BJ (cell line): ENCODE results near the gene SFMBT1. TPM values are rescaled to one million over a fixed set of nuclear protein-coding genes. Genes with fewer than 3 reads are reported as not detected.

Experiments
- CTCF ChIA-PET: fragments of 350-600 bp; formaldehyde crosslinking; extraction: SDS; loops from one replicate; lab custom pipeline; 2021; ENCODE audit warnings: antibody characterized with exemption, inconsistent platforms; lab: Yijun Ruan, JAX
- POLR2A ChIA-PET: fragments of 300-600 bp; sonication (Branson Sonifier 250); formaldehyde crosslinking; extraction: SDS; loops from one replicate; lab custom pipeline; 2021; ENCODE audit warnings: antibody characterized with exemption; lab: Charles Lee
- DNase-seq: peaks from one replicate; pipeline ENCODE4 v3.0.0-alpha.2; 2011; ENCODE audit warnings: low read depth
- H3K27me3 ChIP-seq: 2 replicates; pipeline ENCODE4 v1.6.0; 2011; ENCODE audit warnings: low read length; ENCODE audit not compliant: control insufficient read depth, insufficient read depth
- H3K36me3 ChIP-seq: 2 replicates; pipeline ENCODE4 v1.5.1; 2011; ENCODE audit warnings: low read length; ENCODE audit not compliant: control insufficient read depth, insufficient read depth
- H3K4me3 ChIP-seq: 2 replicates; pipeline ENCODE4 v1.5.1; 2011; ENCODE audit warnings: low read depth, mild to moderate bottlenecking, control low read depth, low read length
- polyA plus RNA-seq: library from polyadenylated mRNA; depleted of rRNA; stranded (reverse); fragments of >200 nt; gene quantifications from 2 replicates; pipeline ENCODE4 v1.2.3, GENCODE V29; 2011
- TF ChIP-seq, protein P1 (sequence below): IDR thresholded peaks from 2 replicates; pipeline ENCODE4 v1.5.1; 2011; ENCODE audit warnings: low read depth, mild to moderate bottlenecking, control low read depth, inconsistent platforms, low read length, moderate library complexity; ENCODE audit not compliant: insufficient read depth

SFMBT1 gene
- polyA plus RNA-seq, 1 experiment = 2.1 TPM

DNA sequence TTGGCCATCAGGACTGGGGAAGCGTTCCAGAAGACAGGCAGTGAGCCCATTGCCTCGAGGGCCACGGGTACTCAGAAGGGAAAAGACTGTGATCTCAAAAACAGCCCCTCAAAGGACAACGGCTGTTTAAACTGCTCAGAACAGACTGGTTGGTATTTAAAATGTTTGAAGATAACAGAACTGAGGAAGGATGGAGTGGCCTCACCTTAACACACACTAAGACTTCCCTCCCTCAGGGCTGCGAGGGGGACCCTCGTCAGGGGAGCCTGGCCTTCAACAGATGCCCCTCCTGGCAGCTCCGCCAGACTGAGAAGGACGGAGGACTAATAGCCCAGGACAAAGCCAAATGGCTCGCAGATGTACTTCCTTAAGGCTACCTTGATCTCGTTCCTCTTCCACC lies 151.1 kb downstream of the SFMBT1 start:
- ChIA-PET CTCF (no interaction called here), POLR2A (no interaction called here)
- H3K27me3 ChIP-seq = no peaks in the 10 kb centered on the region
- no peaks in the 10 kb centered on the region for H3K36me3 ChIP-seq
- H3K4me3 ChIP-seq = no peak overlapping the region
- DNase-seq = no peak
- TF ChIP-seq, protein P1, sequence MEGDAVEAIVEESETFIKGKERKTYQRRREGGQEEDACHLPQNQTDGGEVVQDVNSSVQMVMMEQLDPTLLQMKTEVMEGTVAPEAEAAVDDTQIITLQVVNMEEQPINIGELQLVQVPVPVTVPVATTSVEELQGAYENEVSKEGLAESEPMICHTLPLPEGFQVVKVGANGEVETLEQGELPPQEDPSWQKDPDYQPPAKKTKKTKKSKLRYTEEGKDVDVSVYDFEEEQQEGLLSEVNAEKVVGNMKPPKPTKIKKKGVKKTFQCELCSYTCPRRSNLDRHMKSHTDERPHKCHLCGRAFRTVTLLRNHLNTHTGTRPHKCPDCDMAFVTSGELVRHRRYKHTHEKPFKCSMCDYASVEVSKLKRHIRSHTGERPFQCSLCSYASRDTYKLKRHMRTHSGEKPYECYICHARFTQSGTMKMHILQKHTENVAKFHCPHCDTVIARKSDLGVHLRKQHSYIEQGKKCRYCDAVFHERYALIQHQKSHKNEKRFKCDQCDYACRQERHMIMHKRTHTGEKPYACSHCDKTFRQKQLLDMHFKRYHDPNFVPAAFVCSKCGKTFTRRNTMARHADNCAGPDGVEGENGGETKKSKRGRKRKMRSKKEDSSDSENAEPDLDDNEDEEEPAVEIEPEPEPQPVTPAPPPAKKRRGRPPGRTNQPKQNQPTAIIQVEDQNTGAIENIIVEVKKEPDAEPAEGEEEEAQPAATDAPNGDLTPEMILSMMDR = no peak

DNA sequence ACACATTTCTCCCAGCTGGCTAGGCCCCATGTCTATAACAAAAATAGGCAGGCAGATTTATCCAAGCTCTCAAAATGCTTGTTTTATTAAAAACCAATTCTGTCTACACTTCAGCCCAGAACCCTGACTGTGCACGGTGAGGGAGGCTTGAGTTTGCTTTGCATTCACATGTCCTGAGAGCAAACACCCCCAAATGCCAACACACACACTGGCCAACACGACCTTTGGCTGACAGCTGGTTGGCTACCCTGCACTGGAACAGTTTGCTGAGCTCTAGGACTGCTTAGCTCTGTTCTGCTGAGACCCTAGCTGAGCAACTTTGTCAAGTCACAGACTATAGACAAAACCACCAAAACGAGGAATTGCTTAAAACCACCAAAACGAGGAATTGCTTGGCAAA lies 152.2 kb downstream of the SFMBT1 start:
- no peak for DNase-seq
- H3K4me3 ChIP-seq = no peak overlapping the region
- TF ChIP-seq, protein P1 = no peak
- no peaks in the 10 kb centered on the region for H3K27me3 ChIP-seq
- CTCF ChIA-PET = interaction anchor here (1.2 kb wide), 2 partner anchors 10 to 42 kb away, joined by 3 to 4 read pairs; no protein-coding TSS in a partner anchor
- POLR2A ChIA-PET = no interaction called here
- no peaks in the 10 kb centered on the region for H3K36me3 ChIP-seq

DNA sequence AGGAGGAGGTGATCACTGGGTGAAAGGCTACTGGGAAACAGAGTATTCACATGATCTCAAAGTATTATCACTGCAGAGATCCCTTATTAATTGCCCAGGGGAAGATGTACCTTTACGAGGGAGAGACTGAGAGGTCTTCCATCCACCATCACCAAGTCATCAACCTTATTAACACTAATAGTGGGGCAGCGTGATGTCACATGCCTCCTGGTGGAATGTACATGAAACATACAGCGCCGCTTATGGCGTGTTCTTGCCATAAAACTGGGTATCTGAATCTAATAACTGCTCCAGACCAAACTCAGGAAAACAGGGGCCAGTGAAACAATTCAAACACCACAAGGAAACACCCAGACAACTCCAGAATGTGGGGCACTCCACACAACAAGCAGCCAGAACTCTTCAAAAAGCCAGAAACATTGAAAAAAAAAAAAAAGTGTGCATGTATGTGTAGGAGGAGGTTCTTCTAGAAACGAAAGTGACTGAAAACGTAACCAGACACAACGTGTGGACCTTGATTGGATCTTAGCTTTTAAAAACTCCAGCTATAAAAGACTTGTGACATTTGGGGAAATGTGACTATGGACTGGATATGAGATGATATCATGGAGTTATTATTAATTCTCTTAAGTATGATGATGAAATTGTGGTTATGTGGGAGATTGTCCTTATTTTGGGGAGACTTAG lies 153.1 kb downstream of the SFMBT1 start:
- CTCF ChIA-PET = interaction anchor here (0.6 to 1.6 kb wide), 4 partner anchors 11 to 91 kb away, joined by 3 to 4 read pairs (median 3); no protein-coding TSS in a partner anchor
- DNase-seq = no peak
- Histone ChIP-seq H3K27me3 (no peaks in the 10 kb centered on the region), H3K4me3 (peak overlapping the region; percentile 23), H3K36me3 (no peaks in the 10 kb centered on the region)
- TF ChIP-seq, protein P1 = peak; percentile 34; the same call in 1 of the 2 replicates
- POLR2A ChIA-PET = interaction anchor here (0.5 to 0.6 kb wide), 3 partner anchors 11 to 52 kb away, joined by 3 to 16 read pairs (median 5); no protein-coding TSS in a partner anchor

DNA sequence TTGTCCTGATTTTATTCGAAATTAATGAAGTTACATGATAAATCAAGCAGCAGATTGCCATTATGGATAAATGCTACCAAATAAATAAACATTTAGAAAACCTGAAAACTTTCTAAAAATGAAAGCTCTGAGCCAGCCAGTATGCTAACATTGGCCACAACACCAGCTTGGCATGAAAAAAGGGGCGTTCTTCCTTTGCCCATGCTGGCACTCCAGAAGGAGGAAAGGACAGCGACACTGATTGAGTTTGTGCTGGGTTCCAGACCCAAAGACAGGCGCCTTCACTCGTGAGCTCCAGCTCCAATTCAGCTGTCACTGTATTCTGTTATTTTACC lies 153.6 kb downstream of the SFMBT1 start:
- no peaks in the 10 kb centered on the region for H3K27me3 ChIP-seq
- H3K4me3 ChIP-seq = no peak overlapping the region
- no peaks in the 10 kb centered on the region for H3K36me3 ChIP-seq
- ChIA-PET CTCF (interaction anchor here (0.6 to 1.6 kb wide), 4 partner anchors 20 to 71 kb away, joined by 3 read pairs; no protein-coding TSS in a partner anchor), POLR2A (interaction anchor here (0.5 to 0.7 kb wide), 2 partner anchors 52 to 322 kb away, joined by 5 to 16 read pairs; no protein-coding TSS in a partner anchor)
- DNase-seq = no peak
- TF ChIP-seq, protein P1 = no peak

DNA sequence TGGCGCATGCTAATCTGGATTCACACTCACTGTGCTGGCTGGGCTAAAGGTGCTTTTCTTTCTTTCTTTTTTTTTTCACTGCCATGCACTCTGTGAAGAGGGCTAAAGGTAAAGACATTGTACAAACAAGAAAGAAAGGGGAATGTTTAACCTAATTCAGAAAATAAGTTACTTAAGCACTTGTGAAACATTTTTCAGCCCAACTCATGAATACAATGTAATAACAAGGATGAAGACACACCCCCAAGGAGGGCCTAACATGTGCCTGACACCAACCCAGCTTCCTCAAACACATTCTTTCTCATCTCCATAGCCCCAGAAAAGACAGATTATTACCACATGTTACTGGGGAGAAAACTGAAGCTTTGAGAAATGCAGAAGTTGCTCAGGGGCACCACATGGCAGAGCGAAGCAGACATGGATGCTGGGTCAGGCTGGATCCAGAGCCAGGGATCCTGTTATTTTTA lies 154.2 kb downstream of the SFMBT1 start:
- peak; percentile 62 for DNase-seq
- POLR2A ChIA-PET = interaction anchor here (0.7 kb wide), 1 partner anchor 322 kb away, joined by 5 read pairs; no protein-coding TSS in a partner anchor
- Histone ChIP-seq H3K4me3 (no peak overlapping the region), H3K36me3 (no peaks in the 10 kb centered on the region), H3K27me3 (no peaks in the 10 kb centered on the region)
- TF ChIP-seq, protein P1 = no peak
- CTCF ChIA-PET = interaction anchor here (0.6 to 1.6 kb wide), 4 partner anchors 20 to 72 kb away, joined by 3 read pairs; no protein-coding TSS in a partner anchor
